HuH-7 (cell line): ENCODE measurements around the gene TMEM53.

Experiments used
- DNase-seq: peaks from one replicate; pipeline ENCODE4 v3.0.0; 2011; ENCODE audit warnings: low spot score

Gene TMEM53

DNA sequence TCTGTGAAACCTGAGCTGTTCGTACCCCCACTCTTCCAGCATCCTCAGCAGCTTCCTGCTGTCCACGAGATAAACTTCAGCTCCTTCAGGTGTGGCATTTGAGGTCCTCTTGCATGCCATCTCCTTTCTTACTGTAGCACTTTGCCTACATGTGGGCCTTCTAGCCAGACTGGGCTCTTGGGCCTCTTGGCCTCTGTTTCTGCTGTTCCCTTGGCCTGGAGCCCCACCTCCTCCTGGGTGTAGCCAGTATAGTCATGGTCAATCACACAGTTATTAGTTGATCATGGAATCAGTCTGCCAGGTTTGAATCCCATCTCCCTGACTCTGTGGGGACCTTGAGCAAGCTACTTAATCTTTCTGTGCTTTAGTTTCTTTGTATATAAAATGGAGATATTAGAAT, 26.4 kb downstream of the TMEM53 start:
- DNase-seq: no peak

DNA sequence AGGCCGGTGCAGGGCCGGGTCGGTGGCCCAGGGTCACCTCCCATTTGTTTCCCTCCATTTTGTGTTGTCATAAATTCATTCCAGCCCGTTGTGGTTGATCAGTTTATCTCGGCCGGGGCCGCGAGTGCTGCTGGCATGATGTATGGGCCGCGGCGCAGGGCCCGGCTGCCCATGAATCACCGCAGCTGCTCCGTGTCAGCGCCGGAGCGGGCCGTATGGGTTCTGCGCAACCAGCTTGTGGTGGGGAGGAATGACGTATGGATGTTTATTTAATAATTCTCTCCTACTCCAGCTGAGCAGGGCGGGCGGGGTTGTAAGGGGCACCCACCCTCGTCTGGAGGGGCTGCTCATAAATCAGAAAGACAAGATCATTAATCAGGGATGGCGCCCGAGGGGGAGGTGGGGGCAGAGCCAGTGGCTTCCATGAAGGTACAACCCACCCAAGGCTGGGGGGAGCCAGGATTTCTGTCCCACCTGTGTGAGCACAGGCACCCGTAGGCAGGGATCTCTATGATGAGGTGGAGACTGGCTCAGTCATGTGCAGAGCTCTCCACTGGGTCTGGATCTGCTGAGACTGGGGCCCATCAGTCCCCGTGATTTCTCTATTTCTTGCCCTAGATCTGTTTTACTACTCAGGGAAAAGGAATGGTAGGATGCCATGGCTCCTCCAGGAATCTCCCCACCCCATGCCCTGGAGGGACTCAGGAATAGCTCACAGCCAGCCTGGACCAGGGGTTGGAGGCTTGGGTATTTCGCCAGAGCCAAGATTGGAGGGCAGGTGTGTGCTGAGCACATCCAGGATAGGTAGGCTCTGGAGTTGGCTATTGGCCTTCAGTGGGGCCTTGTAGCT, 27.8 kb downstream of the TMEM53 start:
- no peak for DNase-seq

- no peak for DNase-seq
Observed at GRCh38 chr1:44645476-44646244, 28.6 kb downstream of the TMEM53 start.

- DNase-seq: no peak
Observed at GRCh38 chr1:44644806-44645205, 29.5 kb downstream of the TMEM53 start.

GRCh38 chr1:44643721-44644334, 30.5 kb downstream of the TMEM53 start:
- no peak for DNase-seq

DNA sequence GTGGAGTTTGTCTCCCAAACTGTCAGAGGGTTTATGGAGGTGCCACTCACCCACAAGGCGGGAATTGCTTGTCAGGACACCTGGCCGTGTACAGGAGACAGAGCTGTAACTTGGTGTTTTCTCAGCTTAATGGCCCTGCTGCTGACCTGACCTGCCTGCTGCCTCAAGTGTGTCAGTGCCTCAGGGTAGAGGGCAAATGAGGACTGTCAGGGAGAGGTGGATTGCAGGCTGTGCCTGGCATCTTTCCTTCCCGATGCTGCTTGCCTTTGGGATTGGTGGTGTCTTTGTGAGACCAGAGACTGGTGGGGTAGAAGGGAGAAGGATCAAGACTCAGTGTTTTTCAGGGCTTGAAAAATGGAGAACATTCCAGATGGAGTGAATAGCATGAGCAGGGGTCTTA, 31.4 kb downstream of the TMEM53 start:
- DNase-seq: no peak

DNA sequence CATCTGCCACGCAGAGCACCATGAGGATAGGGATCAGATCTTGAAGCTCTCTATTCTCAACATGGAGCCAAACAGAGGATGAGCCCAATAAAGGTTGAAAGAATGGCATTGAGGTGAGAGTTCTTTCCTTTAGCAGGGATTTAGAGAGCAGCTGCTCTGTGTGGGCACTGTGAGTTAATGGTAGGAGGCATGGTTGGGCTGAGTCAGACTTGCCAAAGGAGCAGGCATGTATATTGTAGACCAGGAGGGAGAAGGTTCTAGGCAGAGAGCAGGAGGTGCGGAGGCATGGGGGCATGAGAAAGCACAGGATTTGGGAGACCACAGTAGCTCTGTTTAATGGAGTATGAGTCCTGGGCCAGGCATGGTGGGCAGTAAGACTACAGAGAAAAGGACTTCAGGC, 32.0 kb downstream of the TMEM53 start:
- DNase-seq: no peak

- no peak for DNase-seq
Observed at GRCh38 chr1:44641126-44642102, 32.9 kb downstream of the TMEM53 start.

GRCh38 chr1:44640200-44640853, 34.0 kb downstream of the TMEM53 start:
- no peak for DNase-seq

GRCh38 chr1:44637702-44638411, 36.4 kb downstream of the TMEM53 start:
- DNase-seq: no peak

- DNase-seq: no peak
Observed at GRCh38 chr1:44636688-44637598, 37.3 kb downstream of the TMEM53 start.

DNA sequence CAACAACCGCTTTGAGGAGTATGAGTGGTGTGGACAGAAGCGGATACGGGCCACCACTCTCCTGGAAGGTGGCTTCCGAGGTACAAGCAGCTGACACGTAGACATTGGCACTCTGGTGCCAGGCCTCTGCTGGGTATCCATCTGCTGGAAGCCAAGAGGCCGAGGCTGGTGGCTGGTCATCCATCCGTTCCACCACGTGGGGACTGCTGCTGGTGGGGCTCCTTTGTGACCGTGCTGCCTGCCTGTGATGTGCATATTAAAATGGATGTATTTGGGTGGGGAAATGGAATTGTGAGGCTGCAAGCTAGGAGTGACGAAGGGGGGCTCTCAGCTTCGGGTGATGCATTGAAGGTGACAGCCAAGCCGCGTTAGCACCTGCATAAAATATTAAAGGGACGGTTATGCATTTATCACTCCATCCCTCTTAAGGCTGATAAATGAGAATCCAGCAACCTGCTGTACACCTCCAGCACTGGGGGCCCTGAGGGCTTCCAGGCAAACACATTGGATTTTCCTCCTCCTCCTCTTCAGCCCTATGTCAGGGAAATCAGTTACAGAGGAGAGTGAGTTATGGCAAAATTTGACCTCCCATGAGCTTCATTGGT, 38.1 kb downstream of the TMEM53 start:
- no peak for DNase-seq

DNA sequence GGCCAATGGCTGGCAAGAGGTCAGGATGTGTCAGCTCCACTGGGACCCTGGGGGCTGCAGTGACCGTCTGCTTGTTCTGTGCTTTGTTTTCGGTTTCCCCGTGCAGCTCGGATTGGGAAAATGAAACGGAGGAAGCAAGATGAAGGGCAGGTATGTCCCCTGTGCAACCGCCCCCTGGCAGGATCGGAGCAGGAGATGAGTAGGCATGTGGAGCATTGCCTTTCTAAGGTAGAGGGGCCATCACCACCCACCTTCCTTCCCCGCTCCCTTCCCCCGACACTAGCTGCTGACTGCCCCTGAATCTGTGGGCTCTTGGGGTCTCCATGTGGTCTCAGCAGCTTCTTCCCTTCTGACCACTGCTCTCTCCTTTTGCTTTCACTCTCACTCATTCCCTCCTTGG, 38.8 kb downstream of the TMEM53 start:
- DNase-seq: no peak

GRCh38 chr1:44634606-44635189, 39.6 kb downstream of the TMEM53 start:
- no peak for DNase-seq

DNA sequence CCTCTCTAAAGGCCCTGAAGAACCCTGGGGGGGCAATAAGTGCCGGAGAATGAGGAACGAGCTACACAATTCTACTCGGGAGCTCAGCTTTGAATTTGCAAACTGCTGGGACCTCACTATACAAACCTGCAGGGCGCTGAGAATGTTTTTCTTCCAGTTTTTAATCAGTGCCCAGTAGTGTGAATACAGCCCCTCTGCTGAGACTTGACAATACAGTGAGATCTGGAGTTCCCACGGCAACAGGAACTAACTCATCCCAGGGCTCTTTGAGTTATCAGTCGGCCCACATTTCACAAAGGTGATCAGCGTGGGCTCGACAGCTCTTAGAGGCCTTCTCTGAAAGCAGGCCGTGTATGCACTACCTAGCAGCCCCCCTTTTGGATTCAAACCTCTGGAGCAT, 41.7 kb downstream of the TMEM53 start:
- no peak for DNase-seq

DNA sequence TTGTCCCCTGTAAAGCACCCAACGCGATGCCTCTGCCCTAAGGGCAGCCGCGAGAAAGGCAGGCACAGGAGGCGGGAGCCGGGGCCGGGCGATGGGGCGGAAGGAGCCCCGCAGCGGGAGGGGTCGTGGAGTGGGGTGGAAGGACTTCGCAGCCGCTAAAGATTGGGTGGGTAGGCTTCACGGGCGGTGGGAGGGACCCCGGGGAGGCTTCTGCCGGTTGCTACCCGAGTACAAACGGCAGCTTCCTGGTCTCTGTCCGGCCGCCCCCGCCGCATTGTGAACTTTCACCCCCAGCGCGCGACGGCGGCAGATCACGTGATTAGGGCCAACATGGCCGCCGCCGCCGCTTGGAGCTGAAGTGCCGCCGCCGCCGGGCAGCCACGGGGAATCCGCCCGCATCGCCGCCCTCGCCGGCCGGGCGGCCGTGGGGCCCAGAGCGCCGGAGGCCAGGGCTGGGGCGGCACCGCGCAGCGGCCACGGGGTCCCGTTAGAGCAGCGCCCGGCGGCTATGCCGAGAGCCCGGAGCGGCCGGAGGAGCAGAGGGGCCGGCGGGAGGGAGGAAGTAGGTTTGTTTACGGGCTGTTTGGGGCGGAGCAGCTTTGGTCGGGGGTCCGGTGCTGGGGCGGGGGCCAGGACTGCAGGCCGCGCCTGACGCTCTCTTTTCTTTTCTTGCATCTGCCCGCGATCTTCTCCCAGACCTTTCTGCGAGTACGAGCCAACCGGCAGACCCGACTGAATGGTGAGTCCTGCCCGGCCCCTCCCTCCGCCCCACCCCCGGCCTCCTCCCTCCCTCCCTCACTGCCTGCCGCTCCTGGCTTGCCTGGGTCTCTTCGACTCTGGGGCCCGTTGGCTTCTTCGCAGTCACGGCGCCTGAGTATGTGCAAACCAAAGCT, 42.4 kb downstream of the TMEM53 start:
- peak; percentile 97 for DNase-seq

DNA sequence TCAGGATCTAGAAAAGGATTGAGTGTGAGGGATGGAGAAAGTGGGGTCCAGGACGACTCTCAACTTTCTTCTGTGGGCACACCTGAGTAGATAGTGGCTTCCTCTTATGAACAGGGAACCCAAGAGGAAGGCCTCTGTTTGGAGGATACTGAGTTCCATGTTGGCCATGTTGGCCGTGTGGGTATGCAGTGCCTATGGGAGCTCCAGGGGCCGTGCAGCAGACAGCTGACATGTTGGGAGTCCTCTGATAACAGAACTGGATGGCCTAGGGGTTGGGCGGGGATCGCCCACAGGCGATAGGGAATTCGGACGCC, 43.0 kb downstream of the TMEM53 start:
- no peak for DNase-seq

- no peak for DNase-seq
Observed at GRCh38 chr1:44630116-44630515, 44.2 kb downstream of the TMEM53 start.
